Skeletal muscle tissue (tissue), 4 donors: ENCODE results near the gene ARHGEF16. TPM values are rescaled to one million over a fixed set of nuclear protein-coding genes. Genes with fewer than 3 reads are reported as not detected.

Experiments used
- H3K27ac ChIP-seq: one replicate; pipeline ENCODE4 v1.7.0; 2013; ENCODE audit warnings: mild to moderate bottlenecking, low read depth, low read length, inconsistent platforms
- H3K27me3 ChIP-seq, 3 donors: one replicate each; pipeline ENCODE4 v1.7.0; 2013; ENCODE audit warnings: low read length in 3 of 3; ENCODE audit not compliant: control insufficient read depth in 3 of 3, insufficient read depth in 3 of 3
- H3K36me3 ChIP-seq, 3 donors: one replicate each; pipeline ENCODE4 v1.7.0; 2013; ENCODE audit warnings: low read length in 3 of 3; ENCODE audit not compliant: control insufficient read depth in 3 of 3, insufficient read depth in 3 of 3
- H3K4me1 ChIP-seq, 3 donors: one replicate each; pipeline ENCODE4 v1.7.0; 2013; ENCODE audit warnings: low read length in 3 of 3, mild to moderate bottlenecking in 3 of 3; ENCODE audit not compliant: control insufficient read depth in 3 of 3, insufficient read depth in 3 of 3
- H3K4me3 ChIP-seq, 3 donors: one replicate each; pipeline ENCODE4 v1.7.0; 2013; ENCODE audit warnings: low read length in 3 of 3
- H3K9ac ChIP-seq, 3 donors: one replicate each; pipeline ENCODE4 v1.7.0; 2013; ENCODE audit warnings: low read length in 3 of 3, mild to moderate bottlenecking in 3 of 3, moderate library complexity in 2 of 3, low read depth in 1 of 3
- H3K9me3 ChIP-seq, 3 donors: one replicate each; pipeline ENCODE4 v1.7.0; 2013; ENCODE audit warnings: low read length in 3 of 3; ENCODE audit not compliant: control insufficient read depth in 3 of 3
- total RNA-seq: library from RNA; depleted of rRNA; stranded (reverse); fragments of >200 nt; gene quantifications from one replicate; pipeline ENCODE4 v1.2.3, GENCODE V29; 2014
- donor health status: Osteomylitis.

Gene ARHGEF16
- total RNA-seq, 1 donor from 2014 or later: 0.52 TPM

DNA sequence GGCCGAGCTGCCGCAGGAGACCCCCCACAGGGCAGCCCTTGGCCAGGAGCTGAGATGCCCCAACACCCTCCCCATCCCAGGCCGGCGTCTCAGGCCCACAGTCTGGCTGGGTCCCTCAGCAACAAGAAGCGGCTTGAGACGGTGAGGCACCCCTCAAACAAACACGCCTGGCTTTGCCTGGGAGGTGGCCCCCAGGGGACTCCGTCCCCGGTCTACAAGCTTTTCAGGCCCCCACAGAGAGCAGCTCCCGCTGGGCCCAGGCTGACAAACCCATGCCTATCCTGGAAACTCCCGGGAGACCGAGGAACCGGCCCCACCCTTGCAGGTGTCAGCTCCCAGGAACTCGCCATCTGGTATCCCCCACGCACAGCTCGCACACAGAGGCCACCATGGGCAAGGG lies 67.0 kb downstream of the ARHGEF16 start:
- Histone ChIP-seq H3K36me3 (no peaks in the 10 kb centered on the region), H3K9me3 (peaks cover 0 to 3% (median 0%) of the 10 kb centered on the region in 3 donors), H3K27me3 (peaks cover 0 to 2% (median 0%) of the 10 kb centered on the region in 3 donors), H3K27ac (no peak overlapping the region), H3K4me3 (no peak overlapping the region), H3K4me1 (peaks cover 4 to 11% (median 6%) of the 10 kb centered on the region in 3 donors), H3K9ac (no peak overlapping the region)

DNA sequence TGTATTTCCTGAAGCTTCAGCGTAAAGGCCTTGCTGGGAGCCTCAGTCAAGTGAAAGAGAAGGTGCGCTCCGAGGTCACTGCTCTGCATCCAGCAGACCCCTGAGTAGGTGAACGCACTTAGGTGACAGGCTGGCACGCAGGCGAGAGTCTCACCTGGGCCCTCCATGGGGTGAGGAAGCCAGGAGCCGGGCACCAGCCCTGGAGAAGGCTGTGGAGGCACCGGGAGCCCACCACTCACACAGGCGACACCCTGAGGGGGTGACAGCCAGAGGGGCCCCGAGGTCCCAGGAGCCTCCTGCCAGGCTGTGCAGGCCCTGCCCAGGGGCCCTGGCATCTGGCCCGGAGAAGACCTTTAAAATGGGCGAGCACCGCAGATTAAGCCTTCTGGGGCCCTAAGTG lies 67.6 kb downstream of the ARHGEF16 start:
- no peak overlapping the region for H3K4me3 ChIP-seq
- no peak overlapping the region for H3K27ac ChIP-seq
- peaks cover 0 to 3% (median 0%) of the 10 kb centered on the region in 3 donors for H3K9me3 ChIP-seq
- H3K27me3 ChIP-seq: peaks cover 0 to 2% (median 0%) of the 10 kb centered on the region in 3 donors
- H3K9ac ChIP-seq: no peak overlapping the region
- no peaks in the 10 kb centered on the region for H3K36me3 ChIP-seq
- peaks cover 5 to 13% (median 6%) of the 10 kb centered on the region in 3 donors for H3K4me1 ChIP-seq

DNA sequence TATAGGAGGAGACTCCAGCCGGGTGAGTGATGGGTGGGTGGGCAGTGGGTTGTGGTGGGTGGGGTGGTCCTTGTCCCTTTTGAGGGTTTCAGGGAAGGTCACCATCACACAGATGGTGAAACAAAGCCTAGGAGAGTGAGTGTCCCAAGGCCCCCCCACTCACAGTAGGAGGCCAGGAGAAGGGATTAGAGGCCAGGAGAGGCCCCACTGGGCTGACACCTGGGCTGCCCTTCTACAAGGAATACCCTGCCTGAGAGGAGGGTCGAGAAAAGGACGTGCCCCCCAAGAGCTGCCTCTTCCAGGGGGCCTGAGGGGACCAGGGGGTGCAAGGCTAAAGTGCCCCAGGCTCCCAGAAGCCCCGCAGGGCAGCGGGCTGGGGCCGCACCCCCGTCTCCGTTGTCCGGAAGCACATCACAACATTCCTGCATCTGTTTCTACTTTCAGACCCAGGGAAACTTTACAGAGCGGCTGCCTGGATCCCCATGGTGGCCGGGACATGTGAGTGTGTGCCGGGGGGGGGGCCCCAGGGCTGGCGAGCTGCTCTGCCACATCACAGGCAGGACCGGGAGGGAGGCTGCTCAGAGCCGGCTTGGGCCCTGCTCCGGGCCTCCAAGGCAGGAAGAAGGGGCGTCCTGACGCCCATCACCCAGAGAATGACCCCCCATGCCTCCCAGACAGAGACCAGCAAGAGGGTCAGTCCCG lies 68.2 kb downstream of the ARHGEF16 start:
- peaks cover 0 to 2% (median 0%) of the 10 kb centered on the region in 3 donors for H3K27me3 ChIP-seq
- no peak overlapping the region for H3K9ac ChIP-seq

DNA sequence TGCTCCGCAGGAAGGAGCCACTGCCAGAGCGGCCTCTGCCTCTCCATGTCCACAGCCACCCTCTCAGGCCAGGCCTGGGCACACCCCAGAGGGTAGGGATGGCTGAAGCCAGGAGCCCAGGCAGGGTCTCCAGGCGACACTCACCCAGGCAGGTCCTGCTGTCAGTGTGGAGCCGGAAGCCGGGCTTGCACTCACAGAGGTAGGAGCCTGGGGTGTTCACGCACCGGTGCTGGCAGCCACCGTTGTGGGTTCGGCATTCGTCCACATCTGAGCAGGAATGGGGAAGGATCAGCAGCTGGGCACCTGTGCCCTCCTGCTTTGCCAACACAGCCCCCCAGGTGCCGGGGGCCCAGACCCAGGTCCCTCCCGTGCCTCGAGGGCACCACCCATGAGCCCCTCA lies 69.5 kb downstream of the ARHGEF16 start:
- H3K4me1 ChIP-seq: peaks cover 9 to 22% (median 10%) of the 10 kb centered on the region in 3 donors
- H3K36me3 ChIP-seq: no peaks in the 10 kb centered on the region
- H3K27ac ChIP-seq: no peak overlapping the region
- no peaks in the 10 kb centered on the region for H3K9me3 ChIP-seq
- no peak overlapping the region for H3K9ac ChIP-seq
- H3K4me3 ChIP-seq: no peak overlapping the region
- peaks cover 0 to 2% (median 0%) of the 10 kb centered on the region in 3 donors for H3K27me3 ChIP-seq

More for the DNA sequence above, 68.2 kb downstream of the ARHGEF16 start:
- no peak overlapping the region for H3K27ac ChIP-seq
- H3K9me3 ChIP-seq: peaks cover 0 to 3% (median 0%) of the 10 kb centered on the region in 3 donors
- H3K4me1 ChIP-seq: peaks cover 2 to 13% (median 3%) of the 10 kb centered on the region in 3 donors
- no peaks in the 10 kb centered on the region for H3K36me3 ChIP-seq
- no peak overlapping the region for H3K4me3 ChIP-seq

DNA sequence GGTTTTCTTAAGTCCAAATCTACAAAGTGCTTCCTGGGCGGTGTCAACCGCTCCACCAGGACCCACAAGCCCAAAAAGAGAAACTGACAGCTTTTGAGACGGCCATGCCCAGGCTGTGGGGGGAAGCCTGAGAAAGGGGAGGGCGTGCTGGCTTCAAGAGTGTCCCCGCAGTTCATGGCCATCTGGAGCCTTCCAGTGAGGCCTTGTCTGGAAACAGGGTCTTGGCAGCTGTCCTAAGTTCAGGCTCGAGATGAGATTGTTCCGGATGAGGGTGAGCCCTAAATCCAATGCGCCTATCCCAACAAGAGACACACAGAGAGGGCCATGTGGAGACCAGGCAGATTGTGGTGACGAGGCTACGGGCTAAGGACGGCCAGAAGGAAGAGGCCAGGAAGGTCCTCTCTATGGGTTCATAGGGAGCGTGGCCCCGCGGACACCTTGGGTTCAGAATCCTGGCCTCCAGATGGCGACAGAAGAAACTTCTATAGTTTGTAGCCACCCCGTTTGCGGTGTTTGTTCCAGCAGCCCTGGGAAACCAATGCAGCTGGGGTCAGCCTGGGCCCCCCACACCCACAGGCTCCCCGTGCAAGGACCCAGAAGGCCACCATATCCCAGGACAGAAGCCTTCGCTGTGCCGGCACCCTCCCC lies 70.2 kb downstream of the ARHGEF16 start:
- Histone ChIP-seq H3K27me3 (peaks cover 0 to 3% (median 0%) of the 10 kb centered on the region in 3 donors), H3K9me3 (no peaks in the 10 kb centered on the region), H3K4me1 (peaks cover 16 to 29% (median 17%) of the 10 kb centered on the region in 3 donors), H3K4me3 (no peak overlapping the region), H3K36me3 (no peaks in the 10 kb centered on the region), H3K9ac (no peak overlapping the region), H3K27ac (no peak overlapping the region)

DNA sequence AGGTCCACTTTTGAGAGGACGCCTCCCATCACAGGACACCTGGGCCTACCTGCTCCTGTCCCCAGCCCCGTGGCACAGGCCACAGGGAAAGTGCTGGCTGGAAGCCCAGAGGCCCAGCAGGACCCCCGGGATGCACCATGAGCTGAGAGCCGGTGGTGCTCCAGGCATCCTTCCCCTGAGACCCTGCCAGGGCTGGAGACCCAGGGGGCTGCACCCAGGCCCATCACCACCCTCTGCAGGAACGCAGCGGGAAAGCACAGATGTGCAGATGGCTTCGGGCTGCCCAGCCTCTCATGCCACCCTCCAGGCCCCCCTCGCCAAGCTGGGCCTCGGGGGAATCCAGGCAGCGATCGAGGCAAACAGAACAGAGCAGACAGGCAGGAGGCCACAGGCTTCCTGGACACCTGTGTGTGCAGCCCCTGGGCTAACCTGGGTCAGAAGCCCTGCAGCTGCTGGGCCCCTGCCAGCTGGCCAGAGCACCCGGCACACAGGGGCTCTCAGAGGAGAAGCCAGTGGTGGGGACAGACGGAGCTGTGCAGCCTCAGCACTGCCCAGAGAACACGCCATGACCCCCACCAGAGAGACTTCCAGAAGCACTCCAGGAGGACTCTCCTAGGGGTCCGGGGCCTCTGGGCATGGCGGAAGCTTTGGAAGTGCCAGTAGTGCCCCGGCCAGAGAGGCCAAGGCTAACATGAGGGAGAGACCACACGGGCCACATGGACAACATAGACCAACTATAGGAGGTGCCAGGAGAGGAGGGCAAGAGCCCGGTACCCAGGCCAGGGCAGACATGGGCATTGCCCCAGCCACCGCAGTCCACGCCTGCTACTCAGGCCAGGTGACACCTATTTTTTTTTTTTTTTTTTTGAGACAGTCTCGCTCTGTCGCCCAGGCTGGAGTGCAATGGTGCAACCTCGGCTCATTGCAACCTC lies 71.4 kb downstream of the ARHGEF16 start:
- no peak overlapping the region for H3K27ac ChIP-seq
- peaks cover 27 to 40% (median 28%) of the 10 kb centered on the region in 3 donors for H3K4me1 ChIP-seq

DNA sequence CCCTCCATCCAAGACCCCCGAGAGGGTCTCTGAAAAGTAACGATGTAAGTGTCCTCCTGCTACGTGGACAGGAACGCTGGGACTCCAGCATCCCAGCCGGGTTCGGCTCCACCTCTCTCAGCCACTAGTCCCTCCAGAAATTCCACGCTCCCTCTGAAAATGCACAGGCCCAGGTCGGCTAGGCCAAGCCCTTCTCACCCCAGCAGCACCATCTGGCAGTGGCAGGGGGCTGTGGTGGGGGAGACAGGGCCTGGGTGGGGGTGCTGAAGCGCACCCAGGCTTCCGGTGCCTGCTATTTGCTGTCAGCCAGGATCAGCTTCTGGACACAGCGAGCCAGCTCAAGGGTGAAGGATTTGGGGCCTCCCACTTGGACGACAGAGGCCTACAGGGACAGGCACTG lies 73.3 kb downstream of the ARHGEF16 start:
- no peak overlapping the region for H3K9ac ChIP-seq
- H3K4me3 ChIP-seq: no peak overlapping the region
- H3K36me3 ChIP-seq: no peaks in the 10 kb centered on the region
- H3K27ac ChIP-seq: no peak overlapping the region
- H3K9me3 ChIP-seq: no peaks in the 10 kb centered on the region
- H3K4me1 ChIP-seq: peaks cover 28 to 40% (median 29%) of the 10 kb centered on the region in 3 donors
- H3K27me3 ChIP-seq: peaks cover 0 to 7% (median 0%) of the 10 kb centered on the region in 3 donors

More for the DNA sequence above, 71.4 kb downstream of the ARHGEF16 start:
- Histone ChIP-seq H3K36me3 (no peaks in the 10 kb centered on the region), H3K9me3 (no peaks in the 10 kb centered on the region), H3K9ac (peak overlapping the region in 1 of 3 donors; percentile 25), H3K27me3 (peaks cover 0 to 7% (median 0%) of the 10 kb centered on the region in 3 donors), H3K4me3 (no peak overlapping the region)

DNA sequence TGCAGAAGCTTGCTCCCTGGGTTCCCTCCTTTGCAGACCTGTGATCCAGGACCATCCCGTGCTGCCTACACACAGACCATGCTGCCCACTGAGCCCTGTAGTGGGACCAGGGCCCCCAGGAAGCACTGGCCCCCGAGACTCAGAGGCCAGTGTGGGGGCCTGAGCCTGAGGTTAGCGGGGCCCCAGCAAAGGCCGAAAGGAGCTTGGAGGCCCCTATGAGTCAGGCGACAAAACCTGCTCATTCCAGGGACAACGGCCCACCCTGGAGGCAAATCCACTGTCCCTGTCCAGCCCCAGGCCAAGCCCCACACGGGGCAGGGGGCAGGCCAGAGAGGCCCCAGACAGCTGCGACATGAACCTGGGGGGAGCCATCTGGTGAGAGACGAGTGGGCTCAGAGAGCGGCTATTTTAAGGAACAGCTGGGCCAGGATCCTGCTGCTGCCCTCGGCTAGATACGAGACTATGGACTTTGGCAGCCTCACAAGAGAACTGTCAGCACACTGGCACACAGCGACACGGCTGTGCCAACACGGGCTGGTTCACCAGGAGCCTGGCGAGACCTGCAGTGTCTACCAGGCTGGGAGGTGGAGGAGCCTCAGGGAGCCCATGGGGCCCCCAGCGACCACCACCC lies 74.7 kb downstream of the ARHGEF16 start:
- Histone ChIP-seq H3K4me3 (peak overlapping the region in 2 of 3 donors; percentile 74 to 75), H3K27me3 (peaks cover 0 to 7% (median 0%) of the 10 kb centered on the region in 3 donors), H3K9me3 (no peaks in the 10 kb centered on the region), H3K9ac (peak overlapping the region; percentile 51 to 83 (median 81)), H3K27ac (peak overlapping the region; percentile 81), H3K4me1 (peaks cover 28 to 40% (median 29%) of the 10 kb centered on the region in 3 donors), H3K36me3 (no peaks in the 10 kb centered on the region)
